ENCODE data around the gene PGA4. TPM values are rescaled to one million over a fixed set of nuclear protein-coding genes. Genes with fewer than 3 reads are reported as not detected.

Gene PGA4
- total and polyA plus RNA-seq, 9 donors, result 0.45 to 9.3 (median 1.4) TPM; not detected in 3

DNA sequence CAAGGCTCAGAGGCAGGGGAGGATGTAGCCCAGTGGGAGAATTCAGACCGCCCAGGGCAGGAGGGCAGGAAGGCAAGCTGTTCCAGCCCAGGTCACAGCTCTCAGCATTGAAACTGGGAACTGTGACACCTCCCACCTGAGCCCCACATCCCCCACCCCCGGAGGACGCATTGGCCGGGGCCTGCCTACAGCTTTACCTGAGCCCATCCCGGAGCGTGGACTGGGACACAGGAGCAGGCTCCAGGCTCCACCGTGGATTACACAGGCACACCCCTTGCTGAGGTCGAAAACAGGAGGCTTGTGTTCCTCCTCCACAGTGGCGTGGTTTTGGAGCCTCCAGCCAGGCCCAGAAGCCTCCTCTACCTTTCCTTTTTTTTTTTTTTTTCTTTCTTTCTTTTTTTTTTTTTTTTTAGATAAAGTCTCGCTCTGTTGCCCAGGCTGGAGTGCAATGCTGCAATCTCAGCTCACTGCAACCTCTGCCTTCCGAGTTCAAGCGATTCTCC, 27.9 kb upstream of the PGA4 start:
- DNase-seq, result no peak
- intact Hi-C loops (cut with DNase I), result no loop called here
- TF ChIP-seq EP300 (IDR thresholded peaks at IDR 0.05), result no peak
- no peak for TF ChIP-seq POLR2A (IDR thresholded peaks at IDR 0.05)
- TF ChIP-seq, protein P1, sequence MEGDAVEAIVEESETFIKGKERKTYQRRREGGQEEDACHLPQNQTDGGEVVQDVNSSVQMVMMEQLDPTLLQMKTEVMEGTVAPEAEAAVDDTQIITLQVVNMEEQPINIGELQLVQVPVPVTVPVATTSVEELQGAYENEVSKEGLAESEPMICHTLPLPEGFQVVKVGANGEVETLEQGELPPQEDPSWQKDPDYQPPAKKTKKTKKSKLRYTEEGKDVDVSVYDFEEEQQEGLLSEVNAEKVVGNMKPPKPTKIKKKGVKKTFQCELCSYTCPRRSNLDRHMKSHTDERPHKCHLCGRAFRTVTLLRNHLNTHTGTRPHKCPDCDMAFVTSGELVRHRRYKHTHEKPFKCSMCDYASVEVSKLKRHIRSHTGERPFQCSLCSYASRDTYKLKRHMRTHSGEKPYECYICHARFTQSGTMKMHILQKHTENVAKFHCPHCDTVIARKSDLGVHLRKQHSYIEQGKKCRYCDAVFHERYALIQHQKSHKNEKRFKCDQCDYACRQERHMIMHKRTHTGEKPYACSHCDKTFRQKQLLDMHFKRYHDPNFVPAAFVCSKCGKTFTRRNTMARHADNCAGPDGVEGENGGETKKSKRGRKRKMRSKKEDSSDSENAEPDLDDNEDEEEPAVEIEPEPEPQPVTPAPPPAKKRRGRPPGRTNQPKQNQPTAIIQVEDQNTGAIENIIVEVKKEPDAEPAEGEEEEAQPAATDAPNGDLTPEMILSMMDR (IDR thresholded peaks at IDR 0.05), result no peak
- WGBS, 3 donors, result 49 to 54% (median 50%) methylated on average over 12 of the region's 12 CpGs
- no peaks in the 10 kb centered on the region for H3K27me3 ChIP-seq
- no peaks in the 10 kb centered on the region for H3K9me3 ChIP-seq
- H3K27ac ChIP-seq, result no peak overlapping the region
- H3K4me1 ChIP-seq (ENCODE audit: insufficient read depth), result no peaks in the 10 kb centered on the region
- H3K36me3 ChIP-seq, result no peaks in the 10 kb centered on the region
- no peak overlapping the region for H3K4me3 ChIP-seq

DNA sequence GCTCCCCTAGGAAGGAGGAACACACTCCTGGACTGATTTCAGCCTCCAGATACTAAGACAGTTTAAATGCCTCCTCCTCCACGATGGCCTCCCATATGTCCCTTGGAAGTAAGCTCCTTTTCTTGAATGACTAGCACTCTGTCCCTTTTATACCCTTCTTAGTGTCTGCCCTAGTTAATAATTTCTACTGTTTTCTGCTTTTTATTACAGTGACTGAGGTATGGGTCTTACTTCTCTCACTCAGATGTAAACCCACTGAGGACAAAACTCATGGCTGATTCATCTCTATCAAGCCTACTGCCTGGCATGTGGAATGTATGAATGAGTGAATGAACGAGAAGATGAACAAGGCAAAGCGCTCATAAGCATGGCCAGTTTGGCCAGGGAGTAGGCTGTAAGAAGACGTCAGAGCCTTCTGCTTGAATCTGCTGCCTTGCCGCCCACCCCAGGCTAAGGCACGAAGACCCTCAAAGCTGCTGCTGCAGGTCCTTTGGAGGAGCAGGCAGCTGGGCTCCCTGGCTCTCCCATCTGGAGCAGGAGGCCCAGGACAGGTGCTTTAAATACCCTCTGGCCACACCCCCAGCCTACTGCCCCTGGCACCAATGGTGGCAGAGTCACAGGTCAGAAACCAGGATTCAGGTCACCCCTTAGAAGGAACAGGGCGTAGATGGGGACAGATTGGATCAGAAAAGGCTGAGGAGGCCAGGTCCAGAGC, 27.0 kb upstream of the PGA4 start:
- WGBS, 3 donors, result 80 to 82% (median 81%) methylated on average over 7 of the region's 7 CpGs
- Histone ChIP-seq H3K36me3 (no peaks in the 10 kb centered on the region), H3K27ac (no peak overlapping the region), H3K9me3 (no peaks in the 10 kb centered on the region), H3K4me1 (ENCODE audit: insufficient read depth) (no peaks in the 10 kb centered on the region), H3K27me3 (no peaks in the 10 kb centered on the region), H3K4me3 (no peak overlapping the region)
- TF ChIP-seq EP300 (IDR thresholded peaks at IDR 0.05), result no peak
- no peak for TF ChIP-seq POLR2A (IDR thresholded peaks at IDR 0.05)
- TF ChIP-seq, protein P1 (IDR thresholded peaks at IDR 0.05), result no peak
- no peak for DNase-seq
- intact Hi-C loops (cut with DNase I), result no loop called here

DNA sequence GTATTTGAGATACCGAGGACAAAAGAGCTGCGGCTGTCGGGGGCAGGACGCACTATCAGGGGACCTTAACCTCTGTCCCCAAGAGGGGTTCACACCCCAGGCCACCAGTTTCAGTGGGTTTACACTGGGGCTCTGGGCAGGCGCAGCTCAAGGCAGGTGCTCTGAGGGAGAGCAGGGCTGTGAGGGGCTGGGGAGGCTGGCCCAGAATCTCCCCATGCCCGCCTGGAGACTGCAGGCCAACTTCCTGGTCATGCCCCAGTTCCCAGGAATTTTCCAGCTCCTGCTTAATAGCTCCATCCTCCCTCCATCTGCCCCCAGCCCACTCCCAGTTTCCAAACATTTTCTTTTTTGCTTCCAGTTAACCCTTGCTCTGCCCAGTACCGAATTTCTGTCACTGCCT, 26.4 kb upstream of the PGA4 start:
- H3K36me3 ChIP-seq, result no peaks in the 10 kb centered on the region
- TF ChIP-seq, protein P1 (IDR thresholded peaks at IDR 0.05), result no peak
- TF ChIP-seq EP300 (IDR thresholded peaks at IDR 0.05) (no peak), POLR2A (IDR thresholded peaks at IDR 0.05) (no peak)
- H3K9me3 ChIP-seq, result no peaks in the 10 kb centered on the region
- no peak for DNase-seq
- no peak overlapping the region for H3K4me3 ChIP-seq
- intact Hi-C loops (cut with DNase I), result no loop called here
- H3K27ac ChIP-seq, result no peak overlapping the region
- no peaks in the 10 kb centered on the region for H3K27me3 ChIP-seq
- WGBS, 3 donors, result 59 to 72% (median 70%) methylated on average over 7 of the region's 7 CpGs
- no peaks in the 10 kb centered on the region for H3K4me1 ChIP-seq (ENCODE audit: insufficient read depth)

DNA sequence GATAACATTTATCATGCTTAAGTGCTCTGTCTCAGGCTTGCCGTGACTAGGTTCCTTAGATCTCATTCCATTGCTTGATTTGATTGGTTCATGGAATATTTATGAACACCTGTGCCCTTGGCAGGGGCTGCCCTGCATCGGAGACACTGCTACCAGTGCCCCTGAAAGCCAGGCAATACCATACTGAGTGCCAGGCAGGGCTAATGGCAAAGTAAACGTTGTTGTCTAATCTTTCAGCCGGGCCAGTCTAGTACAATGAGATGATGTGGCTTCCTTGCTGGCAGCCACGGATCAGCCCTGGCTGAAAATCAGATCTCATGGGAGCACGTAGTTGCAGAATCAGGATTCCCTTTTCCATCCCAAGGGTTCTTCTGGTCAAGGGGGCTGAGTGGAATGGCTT, 23.8 kb upstream of the PGA4 start:
- H3K36me3 ChIP-seq, result no peaks in the 10 kb centered on the region
- DNase-seq, result no peak
- TF ChIP-seq EP300 (IDR thresholded peaks at IDR 0.05) (no peak), POLR2A (IDR thresholded peaks at IDR 0.05) (no peak)
- TF ChIP-seq, protein P1 (IDR thresholded peaks at IDR 0.05), result no peak
- intact Hi-C loops (cut with DNase I), result no loop called here
- 66 to 78% (median 69%) methylated on average over 6 of the region's 6 CpGs for WGBS, 3 donors
- no peaks in the 10 kb centered on the region for H3K9me3 ChIP-seq
- no peaks in the 10 kb centered on the region for H3K27me3 ChIP-seq
- no peak overlapping the region for H3K4me3 ChIP-seq
- H3K4me1 ChIP-seq (ENCODE audit: insufficient read depth), result no peaks in the 10 kb centered on the region
- H3K27ac ChIP-seq, result no peak overlapping the region

Data from ovary (tissue), 9 donors.